ENCODE results near the gene PHKA1.
"Not testable (repeated sequence)": the region's sequence is repeated elsewhere in the genome, so short reads cannot be mapped to it uniquely, and the experiment has no call there.

Gene PHKA1

DNA sequence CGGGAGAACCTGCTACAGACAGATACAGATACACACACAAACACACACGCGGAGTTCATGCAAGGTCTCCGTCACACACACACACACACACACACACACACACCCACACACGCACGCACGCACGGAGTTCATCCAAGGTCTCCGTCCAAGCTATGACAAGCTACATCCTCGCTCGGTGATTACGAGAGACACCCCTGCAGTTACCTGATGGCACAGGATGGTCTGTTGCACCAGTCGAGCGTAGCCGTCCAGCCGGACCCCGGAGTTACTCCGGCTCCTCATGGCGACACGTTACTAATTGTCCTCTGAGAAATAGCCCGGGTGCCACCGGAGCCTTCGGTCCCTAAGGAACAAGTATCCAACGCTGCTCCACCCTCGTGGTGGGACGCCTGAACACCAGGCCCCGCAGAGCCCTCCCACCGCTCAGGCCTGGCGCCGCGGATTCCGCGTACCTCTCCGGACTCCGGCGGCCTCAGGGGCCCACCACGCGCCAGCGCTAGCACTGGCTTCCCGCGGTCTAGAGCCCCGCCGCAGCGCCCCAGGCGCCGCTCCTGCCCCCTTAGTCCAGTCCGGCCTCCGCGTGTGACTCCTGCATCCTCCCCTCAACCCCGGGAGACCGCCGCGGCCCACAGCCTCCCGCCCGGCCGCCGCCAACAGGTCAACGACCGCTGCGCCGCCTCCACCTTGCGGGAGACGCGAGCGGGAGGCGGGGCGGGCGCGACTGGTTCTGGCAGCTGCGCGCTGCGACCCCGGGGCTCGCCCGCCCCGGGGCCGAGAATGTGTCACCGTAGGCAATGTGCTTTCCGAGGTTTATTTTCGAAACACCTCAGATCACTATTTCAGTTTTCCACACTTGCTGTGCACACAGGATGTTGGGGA lies at the start of gene PHKA1:
TSS of gene PHKA1 (minus strand) at position 708 of the 879 bp plus-strand sequence. CDS start at position 282, 426 bp downstream.
- DNase-seq = peak; percentile 7

GRCh38 chrX:72760454-72760853 lies 46.3 kb upstream of the PHKA1 start:
- not testable (repeated sequence) for DNase-seq

- not testable (repeated sequence) for DNase-seq
Observed at GRCh38 chrX:72748545-72748944, 34.4 kb upstream of the PHKA1 start.

DNA sequence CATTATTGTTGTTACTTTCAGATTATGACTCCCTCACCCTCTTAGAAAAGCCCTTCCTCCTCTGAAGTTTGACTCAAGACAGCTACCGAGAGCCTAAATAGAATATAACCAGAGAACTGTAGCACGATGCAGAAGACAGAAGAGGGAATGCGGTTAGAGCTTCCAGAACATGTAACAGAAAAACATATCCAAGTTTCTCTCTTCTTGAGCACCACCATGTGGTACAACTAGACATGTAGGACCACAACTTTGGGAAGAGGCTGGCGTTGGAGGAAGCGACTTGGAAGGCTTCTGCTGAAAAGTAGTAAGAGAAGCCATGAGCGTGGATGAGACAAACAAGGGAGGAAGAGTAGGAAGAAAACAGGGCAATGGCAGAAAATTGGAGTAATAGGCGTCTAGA lies 31.4 kb upstream of the PHKA1 start:
- not testable (repeated sequence) for DNase-seq

- no peak for DNase-seq
Observed at GRCh38 chrX:72735561-72735960, 21.5 kb upstream of the PHKA1 start.

DNA sequence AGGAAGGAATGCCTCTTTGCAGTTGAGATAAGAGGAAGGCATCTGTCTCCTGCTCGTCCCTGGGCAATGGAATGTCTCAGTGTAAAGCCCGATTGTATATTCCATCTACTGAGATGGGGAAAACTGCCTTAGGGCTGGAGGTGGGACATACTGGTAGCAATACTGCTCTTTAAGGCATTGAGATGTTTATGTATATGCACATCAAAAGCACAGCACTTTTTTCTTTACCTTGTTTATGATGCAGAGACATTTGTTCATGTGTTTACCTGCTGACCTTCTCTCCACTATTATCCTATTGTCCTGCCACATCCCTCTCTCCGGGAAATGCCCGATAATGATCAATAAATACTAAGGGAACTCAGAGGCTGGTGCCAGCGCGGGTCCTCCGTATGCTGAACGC lies 19.5 kb upstream of the PHKA1 start:
- DNase-seq = not testable (repeated sequence)

DNA sequence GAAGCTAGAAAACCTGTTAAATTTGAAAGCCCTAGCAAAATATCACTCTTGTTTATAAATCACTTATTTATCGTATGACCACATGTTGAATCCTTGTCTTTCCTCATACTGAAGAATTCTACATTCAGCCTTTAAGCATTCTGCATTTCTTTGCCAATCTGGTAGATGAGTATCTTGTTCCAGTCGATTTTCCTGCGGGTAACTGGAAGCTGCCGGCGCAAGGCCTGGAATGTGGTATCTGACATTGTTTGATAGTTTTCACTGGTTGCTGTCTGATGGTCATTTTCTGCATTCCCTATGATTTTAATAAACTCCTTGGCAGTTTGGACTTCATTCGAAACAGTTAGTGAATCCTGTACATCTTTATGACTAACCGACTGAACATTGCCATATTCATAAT lies 13.7 kb upstream of the PHKA1 start:
- DNase-seq = no peak

GRCh38 chrX:72716766-72717165 lies 2.7 kb upstream of the PHKA1 start:
- no peak for DNase-seq

DNA sequence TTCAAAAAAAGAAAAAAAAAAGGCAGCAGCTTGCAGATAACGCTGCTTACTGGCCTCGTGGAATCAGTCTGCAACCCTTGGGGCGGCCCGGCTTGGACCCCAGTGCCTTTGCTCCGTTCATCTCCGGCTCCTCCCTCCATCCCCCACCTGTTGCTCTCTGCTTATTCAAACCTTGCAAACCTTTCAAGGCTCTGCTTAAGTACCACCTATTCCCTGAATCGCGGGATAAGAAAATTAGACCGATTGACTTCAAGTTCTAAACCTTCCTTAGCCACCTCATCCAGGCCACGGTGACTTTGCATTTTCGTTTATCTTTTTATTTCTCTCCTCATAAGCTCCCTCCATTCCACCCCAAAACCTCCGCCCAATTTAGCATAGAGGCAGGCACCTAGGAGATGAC lies 1.4 kb upstream of the PHKA1 start:
- no peak for DNase-seq

GRCh38 chrX:72714478-72714916 lies 391 bp upstream of the PHKA1 start:
- DNase-seq = no peak

- DNase-seq = no peak
Observed at GRCh38 chrX:72713130-72713529, 976 bp downstream of the PHKA1 start.

GRCh38 chrX:72712094-72712755 lies 1.9 kb downstream of the PHKA1 start:
- DNase-seq = no peak

GRCh38 chrX:72705814-72706213 lies 8.3 kb downstream of the PHKA1 start:
- DNase-seq = no peak

DNA sequence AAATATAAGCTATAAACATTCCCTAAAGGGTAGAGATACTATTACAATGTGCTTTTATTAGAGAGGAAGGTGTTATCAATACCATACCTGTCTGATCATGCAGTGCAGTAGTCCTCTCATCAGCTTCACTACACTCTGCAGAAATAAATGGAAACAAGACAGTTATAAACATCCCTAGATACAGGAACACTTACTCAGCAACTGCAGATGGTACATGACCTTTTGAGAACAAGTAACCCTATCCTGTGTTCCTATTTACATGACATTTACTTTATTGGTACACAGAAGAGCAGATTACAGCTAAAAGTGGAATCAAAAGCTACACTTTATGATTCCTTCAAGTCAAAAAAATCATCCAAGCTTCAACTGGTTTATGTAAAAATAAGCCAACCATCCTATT lies 9.0 kb downstream of the PHKA1 start:
- DNase-seq = no peak

GRCh38 chrX:72694170-72694569 lies 19.9 kb downstream of the PHKA1 start:
- DNase-seq = no peak

GRCh38 chrX:72693477-72693876 lies 20.6 kb downstream of the PHKA1 start:
- no peak for DNase-seq

DNA sequence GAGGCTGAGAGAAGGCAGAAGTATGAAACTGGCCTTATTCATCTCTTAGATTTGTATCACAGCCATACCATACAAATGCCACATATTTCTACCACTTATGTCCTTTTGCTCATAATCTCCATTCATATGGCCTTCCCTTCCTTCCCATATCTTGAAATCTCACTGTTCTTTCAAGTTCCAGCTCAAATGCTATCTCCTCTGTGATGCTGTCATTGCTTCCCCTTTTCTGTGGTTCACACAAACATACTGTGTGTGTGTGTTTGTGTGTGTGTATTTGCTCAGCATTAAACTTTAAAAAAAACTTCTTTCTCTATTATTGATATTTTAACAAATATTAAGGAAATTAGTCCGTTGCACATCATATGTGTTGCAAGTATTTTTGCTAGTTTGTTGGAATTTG lies 26.7 kb downstream of the PHKA1 start:
- DNase-seq = no peak

GRCh38 chrX:72685810-72686456 lies 28.2 kb downstream of the PHKA1 start:
- DNase-seq = no peak

DNA sequence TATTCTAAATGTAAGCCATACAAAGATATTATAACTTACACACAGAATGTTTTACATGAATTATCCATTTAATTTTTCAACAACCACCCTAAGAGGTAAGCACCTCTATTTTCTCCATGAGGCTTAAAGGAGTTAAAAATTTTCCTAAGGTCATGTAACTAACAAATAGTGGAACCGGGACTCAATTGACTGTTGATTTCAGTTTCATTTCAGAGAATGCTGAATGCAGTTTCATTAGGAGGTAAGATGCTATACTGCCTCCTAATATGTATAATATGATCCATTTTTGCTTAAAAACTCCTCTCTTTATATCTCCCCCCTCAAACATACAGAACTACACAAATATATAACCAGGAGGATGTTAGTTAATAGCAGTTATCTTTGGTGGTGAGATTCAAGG lies 29.1 kb downstream of the PHKA1 start:
- DNase-seq = no peak

DNA sequence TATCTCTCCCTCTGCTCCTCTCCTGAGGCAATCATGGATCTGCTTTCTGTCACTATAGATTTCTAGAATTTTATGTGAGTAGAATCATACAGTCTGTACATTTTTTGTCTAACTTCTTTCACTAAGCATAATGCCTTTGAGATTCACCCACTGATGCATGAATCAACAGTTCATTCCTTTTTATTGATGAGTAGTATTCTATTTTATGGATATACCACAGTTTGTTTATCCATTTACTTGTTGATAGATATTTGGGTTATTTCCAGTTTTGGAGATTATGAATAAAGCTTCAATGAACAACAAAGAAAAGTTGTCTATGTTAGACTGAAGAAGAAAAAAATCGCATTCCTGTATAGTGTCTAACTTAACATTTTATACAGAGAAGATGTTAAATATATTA lies 30.5 kb downstream of the PHKA1 start:
- no peak for DNase-seq

DNA sequence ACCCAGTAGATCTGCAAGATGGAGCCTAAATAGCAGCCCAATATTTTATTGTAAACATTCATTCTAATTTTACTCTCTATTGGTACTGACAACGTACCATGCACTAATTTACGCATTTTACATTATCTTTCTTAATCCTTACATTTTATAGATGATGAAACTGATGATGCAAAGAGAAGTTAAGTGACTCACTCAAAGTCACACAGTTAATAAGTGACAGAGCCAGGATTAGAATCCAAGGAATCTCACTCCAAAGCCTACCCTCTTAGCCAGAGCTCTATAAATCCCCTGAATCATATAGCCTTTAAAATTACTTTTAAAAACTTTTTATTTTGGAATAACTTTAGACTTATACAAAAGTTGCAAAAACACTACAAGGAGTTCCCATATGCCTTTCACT lies 37.6 kb downstream of the PHKA1 start:
- no peak for DNase-seq

DNA sequence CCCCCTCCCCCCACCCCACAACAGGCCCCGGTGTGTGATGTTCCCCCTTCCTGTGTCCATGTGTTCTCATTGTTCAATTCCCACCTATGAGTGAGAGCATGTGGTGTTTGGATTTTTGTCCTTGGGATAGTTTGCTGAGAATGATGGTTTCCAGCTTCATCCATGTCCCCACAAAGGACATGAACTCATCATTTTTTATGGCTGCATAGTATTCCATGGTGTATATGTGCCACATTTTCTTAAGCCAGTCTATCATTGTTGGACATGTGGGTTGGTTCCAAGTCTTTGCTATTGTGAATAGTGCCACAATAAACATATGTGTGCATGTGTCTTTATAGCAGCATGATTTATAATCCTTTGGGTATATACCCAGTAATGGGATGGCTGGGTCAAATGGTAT lies 40.2 kb downstream of the PHKA1 start:
- not testable (repeated sequence) for DNase-seq

- DNase-seq = not testable (repeated sequence)
Observed at GRCh38 chrX:72669508-72669907, 44.6 kb downstream of the PHKA1 start.

DNA sequence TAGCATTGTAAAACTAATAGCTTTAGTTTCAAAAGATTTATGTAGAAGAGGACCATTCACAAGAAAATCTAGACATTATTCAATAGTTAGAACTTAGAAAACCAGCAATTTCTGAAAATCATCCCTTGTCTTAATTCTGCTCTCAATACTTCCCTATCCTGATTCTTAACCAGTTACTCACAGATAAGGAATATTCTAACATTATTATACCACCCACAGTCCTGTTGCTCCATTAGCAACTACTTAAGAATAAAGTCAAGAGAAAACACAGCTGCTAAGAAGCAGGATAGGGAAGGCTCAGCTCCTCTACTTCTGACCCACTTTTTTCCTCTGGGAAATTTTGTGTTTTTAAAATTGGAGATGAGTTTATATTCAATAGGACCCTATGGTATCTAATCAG lies 47.7 kb downstream of the PHKA1 start:
- no peak for DNase-seq

All from activated gamma-delta T cell treated with Interleukin-2 at 50 U/mL for 16 hours (primary cell).